GM12865 (cell line): ENCODE results near the gene ITPR1.

Experiments used
- DNase-seq: peaks from one replicate; pipeline ENCODE4 v3.0.0; 2010; ENCODE audit warnings: low read depth
- H3K4me3 ChIP-seq: 2 replicates; pipeline ENCODE4 v1.5.1; 2011; ENCODE audit warnings: mild to moderate bottlenecking, low read depth, low read length, control low read depth
- TF ChIP-seq, protein P1 (sequence below): IDR thresholded peaks from 2 replicates; pipeline ENCODE4 v1.5.1; 2011; ENCODE audit warnings: low read length, control low read depth, low read depth, inconsistent platforms; ENCODE audit not compliant: insufficient read depth; ENCODE audit errors: missing control alignments

ITPR1 gene

DNA sequence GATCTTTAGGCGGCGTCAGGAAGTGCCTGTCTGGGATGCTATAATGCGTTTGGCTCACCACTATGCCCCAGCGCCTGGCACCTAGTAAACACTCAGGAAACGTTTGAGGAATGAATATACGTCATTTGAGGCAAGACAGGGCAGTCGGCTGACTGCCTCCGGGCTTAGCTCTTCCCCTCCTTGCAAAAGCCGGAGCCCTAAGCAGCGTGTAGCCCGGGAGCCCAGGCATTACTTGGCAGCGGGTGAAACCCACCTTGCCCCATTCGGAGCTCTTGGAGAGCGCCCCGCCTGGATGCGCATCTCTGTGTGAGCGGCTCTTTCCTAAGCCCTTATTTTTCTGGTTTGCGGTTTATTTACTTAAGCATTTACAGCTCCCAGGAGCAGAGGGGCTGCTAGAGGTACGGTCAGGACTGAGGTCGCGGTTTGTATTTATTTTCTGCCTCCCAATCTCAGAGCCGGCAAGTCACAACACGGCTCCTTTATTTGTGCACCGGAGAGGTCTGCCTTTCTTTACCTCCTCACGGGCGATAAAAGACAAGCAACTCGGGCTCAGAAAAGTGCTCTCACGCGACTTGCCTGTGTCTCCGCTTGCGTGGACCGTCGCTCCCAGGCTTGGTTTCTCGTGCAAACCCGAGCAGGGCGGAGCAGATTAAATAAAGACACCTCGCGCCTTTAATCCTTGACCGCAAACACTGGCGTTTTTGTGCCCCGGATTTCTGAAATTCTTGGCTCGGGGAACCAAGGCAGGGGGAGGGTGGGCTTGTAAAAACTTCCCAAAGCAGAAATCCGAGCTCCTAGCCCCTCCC lies 737 bp upstream of the ITPR1 start:
- no peak for DNase-seq
- peak overlapping the region; percentile 86 for H3K4me3 ChIP-seq
- TF ChIP-seq, protein P1, sequence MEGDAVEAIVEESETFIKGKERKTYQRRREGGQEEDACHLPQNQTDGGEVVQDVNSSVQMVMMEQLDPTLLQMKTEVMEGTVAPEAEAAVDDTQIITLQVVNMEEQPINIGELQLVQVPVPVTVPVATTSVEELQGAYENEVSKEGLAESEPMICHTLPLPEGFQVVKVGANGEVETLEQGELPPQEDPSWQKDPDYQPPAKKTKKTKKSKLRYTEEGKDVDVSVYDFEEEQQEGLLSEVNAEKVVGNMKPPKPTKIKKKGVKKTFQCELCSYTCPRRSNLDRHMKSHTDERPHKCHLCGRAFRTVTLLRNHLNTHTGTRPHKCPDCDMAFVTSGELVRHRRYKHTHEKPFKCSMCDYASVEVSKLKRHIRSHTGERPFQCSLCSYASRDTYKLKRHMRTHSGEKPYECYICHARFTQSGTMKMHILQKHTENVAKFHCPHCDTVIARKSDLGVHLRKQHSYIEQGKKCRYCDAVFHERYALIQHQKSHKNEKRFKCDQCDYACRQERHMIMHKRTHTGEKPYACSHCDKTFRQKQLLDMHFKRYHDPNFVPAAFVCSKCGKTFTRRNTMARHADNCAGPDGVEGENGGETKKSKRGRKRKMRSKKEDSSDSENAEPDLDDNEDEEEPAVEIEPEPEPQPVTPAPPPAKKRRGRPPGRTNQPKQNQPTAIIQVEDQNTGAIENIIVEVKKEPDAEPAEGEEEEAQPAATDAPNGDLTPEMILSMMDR, result no peak

DNA sequence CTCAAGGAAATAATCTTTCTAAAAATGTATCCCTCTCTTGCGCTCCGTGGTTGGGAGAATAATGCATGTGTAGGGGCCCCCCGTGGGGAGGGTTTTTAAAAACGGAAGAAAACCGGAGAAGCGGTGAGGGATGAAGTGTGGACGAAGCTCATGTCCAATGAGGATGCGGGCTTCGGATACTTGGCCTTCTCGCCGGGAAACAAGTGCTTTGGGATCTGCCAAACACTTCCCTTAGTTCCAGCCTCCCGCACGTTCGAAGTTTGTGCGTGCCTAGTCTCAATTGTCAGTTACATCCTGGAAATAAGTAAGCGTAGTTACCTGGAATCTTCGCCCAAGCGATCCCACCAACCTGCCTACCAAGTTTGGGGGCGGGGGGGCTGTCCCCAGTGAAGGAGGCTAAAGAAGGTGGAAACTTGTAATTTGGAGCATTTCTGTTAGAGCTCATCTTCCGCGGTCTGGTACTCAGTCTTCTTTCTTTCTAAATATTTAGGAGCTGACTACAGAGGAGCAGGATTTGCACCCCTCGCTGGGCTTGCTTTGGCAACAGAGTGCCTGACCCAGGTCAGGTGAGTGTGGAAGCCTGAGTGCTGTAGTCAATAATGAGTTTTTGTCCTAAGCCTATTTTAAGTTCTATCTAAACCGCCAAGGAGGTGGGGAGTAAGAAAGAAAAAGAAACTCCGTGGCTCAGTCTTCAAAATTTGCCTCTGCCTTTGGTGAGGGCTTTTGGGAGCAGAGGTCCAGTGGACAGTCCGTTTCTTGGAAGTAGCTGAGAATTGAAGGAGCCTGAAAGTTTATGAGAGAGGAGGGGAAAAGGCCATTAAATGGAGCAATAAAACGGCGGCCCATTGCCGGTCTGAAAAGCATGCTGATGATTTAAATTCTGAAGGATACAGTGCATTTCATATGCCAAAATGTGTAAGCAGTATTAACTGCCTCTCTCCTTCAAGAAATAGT lies 1.1 kb downstream of the ITPR1 start:
- DNase-seq, result no peak
- TF ChIP-seq, protein P1, result no peak
- peak overlapping the region; percentile 86 for H3K4me3 ChIP-seq

DNA sequence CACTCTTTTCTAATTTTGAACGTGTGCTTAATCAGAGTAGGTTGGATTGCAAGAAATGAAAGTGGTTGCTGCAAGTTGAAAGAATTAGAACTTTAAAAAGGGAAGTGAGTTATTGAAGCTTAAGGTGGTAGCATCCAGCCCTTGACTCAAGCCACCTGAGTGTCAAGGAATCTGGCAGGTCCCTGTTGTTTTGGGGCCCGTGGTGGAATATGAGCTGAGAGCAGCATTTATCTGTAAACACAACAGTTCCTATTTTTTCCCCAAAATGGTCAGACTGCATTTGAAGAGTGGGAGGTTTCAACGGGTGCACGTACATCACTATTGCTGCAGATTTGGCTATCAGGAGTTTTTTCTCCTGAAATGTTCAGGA lies 1.7 kb downstream of the ITPR1 start:
- peak; percentile 54 for DNase-seq
- H3K4me3 ChIP-seq, result peak overlapping the region; percentile 86
- TF ChIP-seq, protein P1, result no peak

DNA sequence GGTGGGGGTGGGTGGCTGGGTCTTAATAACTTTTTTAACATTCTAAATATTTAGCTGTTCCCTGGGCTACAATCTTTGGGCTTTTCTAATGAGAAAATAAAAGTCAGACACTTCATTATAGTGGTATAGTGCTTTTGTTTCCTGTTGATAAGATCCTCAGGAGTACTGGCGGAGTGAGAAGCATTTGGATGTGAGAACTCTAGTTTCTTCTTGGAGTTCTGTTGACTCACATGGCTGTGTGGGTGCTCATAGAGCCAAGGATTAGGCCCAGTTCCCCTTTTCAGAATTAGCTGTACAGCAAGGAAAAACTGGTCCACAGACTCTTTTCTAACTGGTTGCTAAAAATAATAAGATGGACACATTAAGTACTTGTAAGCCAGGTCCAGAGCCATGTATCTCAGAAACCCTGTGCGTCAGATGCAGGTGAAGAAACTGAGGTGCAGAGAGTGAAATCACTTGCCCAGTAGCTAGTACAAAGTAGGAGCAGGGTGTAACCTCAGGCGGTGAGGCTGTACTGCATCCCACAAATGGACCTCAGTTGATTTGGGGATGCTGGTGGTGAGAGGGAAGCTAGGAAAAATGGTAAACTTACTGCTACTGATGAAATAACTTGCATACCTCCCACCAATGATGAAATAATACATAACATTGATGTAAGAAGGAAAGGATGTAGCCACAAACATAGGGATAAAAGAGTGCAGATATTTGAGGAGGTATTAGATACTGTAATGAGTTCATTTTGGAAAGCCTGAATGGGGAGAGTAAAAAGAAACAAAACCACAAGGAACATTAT lies 2.3 kb downstream of the ITPR1 start:
- DNase-seq, result no peak
- TF ChIP-seq, protein P1, result no peak
- H3K4me3 ChIP-seq, result peak overlapping the region; percentile 86

DNA sequence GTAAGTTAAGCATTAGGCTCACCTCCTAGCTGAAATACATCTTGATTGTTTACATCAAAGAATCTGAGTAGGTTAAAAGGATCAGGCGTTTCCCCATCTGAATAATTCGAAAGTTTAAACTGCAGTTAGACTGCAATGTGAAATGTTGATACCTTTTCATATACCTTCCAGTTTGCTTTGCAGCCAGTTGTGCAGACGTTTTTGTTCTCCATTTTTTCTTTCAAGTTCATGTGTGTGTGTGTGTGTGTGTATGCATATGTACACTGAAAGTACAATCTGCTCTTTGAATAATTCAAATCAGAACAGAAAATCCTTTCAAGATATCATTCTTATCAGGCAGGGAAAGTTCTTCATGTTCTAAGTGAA lies 2.9 kb downstream of the ITPR1 start:
- H3K4me3 ChIP-seq, result no peak overlapping the region
- DNase-seq, result no peak
- TF ChIP-seq, protein P1, result no peak

DNA sequence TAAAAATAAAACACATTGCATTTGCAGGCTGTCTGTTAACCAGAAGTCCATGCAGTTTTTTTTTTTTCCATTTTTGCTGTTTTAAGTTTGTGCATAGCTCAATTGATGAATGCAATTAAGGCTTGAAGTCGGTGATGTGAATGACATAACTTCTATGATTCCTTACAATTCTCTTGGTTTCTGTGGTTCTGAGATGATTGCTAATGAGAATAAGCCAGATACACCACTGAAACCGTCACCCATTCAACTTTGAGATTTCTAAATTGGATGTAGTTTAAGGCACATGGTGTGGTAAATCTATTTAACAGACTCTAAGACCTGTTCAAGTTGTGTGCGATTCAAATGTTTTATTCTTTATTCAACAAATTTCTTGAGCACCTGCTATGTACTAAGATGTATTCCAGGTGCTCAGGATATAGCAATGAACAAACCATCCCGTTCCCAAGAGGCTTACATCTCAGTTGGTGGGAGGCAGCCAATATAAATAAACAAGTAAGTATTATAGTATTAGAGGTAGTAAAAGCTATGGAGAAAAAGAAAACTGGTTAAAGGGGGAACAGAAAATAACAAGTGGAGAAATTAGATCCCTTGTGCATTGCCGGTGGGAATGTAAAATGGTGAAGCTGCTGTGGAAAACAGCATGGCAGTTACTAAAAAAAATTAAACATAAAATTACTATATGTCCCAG lies 4.0 kb downstream of the ITPR1 start:
- H3K4me3 ChIP-seq, result no peak overlapping the region
- TF ChIP-seq, protein P1, result no peak
- DNase-seq, result no peak
